HG02852 (cell line): ENCODE measurements around the gene CHSY3.
"Not testable (repeated sequence)": the region's sequence is repeated elsewhere in the genome, so short reads cannot be mapped to it uniquely, and the experiment has no call there.

ENCODE experiments used
- ATAC-seq: cut with Tn5 transposase; IDR thresholded peaks from one replicate; pipeline ENCODE4 v1.9.1; 2021; ENCODE audit warnings: mild to moderate bottlenecking, moderate library complexity; ENCODE audit not compliant: unreplicated experiment

Gene CHSY3

DNA sequence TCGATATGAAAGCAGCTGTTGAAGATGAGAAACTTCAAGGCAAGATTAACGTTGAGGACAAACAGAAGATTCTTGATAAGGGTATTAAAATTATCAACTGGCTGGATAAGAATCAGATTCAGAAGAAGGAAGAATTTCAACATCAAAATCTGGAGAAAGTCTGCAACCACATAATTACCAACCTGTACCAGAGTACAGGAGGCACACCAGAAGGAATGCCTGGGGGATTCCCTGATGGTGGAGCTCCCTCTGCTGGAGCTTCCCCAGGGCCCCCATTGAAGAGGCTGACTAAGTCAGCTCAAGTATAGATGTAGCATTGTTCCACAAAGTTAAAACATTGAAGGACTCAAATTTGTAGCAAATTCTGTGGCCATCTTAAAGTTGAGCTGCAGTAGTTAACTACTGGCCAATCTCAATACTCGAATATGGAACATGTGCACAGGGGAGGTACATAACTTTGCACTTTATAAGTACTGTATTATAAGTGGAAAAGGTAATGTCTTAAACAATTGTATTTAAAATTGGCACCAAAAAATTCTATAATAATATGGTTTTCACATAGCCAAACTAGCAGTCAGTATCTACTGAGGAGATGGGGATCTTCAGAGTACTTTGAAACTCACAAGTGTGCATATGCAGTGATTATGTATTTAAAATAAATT is 237.5 kb downstream of the CHSY3 start:
- peak; percentile 67 for ATAC-seq

DNA sequence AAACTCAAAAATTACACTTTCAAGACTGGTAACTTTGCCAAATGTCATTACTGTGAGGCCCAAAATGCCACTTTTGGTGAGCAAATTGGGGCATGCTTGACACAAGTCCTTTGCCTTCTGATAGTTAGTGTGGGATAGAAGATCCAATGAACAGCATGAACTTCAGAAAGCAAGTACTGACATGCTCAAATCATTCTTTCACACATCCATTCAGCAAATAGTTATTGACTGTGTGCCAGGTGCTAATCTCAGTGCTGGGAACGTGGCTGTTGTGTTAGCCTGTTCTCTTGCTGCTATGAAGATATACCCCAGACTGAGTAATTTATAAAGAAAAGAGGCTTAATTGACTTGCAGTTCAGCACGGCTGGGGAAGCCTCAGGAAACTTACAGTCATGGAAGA is 247.0 kb downstream of the CHSY3 start:
- ATAC-seq, result no peak

DNA sequence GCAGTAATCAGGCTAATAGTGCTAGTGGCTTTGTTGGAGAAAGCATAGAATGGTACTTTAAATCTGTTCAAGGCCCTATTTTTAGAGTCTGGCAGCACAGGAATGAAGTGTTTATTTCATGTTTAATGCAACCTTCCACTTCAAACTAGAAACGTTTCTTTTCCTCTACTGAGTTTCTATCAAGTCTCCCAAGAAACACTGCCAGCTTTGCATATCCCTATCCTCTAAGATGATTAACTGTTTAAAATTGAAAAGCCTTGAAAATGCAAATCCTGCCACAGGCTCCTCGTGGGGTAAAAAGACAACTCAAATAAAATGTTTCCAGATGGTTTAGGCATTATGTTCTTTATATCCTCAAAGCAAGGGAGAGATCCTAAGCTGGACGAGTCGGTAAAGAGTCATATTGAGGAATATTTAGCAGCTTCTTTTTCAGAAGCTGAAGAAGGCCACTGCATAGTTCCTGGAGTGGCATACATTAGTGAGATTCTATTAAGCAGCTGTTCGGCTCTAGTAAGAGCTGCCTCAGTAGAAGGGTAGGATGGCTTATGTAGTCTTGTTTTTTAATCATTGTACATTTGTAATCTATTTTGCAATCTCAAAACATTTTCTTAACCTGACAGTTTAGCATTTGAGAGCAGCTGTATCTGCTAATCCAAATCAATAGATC is 251.2 kb downstream of the CHSY3 start:
- no peak for ATAC-seq

DNA sequence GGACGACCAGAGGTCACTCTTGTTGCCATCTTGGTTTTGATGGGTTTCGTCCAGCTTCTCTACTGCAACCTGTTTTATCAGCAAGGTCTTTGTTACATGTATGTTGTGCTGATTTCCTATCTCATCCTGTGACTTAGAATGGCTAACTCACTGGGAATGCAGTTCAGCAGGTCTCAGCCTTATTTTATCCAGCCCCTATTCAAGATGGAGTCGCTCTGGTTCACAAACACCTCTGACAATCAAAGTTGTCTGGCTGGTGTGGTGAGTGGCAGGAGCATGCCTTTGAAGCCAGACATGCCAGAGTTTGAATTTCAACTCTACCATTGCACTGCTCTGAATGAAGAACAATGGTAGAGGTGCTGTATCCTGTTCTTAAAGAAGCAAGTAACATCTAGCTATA is 253.8 kb downstream of the CHSY3 start:
- no peak for ATAC-seq

DNA sequence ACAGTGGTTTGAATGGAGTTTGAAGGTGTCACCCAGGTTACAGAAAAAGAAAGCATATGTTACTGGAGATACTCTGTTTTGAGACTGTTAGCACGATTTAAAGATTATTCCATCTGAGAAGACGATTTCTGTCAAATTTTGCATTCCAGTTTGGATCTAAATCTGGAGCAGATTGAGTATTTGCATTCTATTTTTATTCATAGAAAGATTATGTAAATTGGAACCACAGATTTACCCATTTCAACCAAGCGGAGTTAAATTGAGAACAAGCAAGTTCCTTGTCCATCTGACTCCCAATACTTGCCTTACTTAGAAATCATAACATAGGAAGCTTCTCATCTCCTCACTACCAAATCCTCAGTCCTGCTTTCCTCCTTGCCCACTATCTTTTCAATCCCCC is 255.7 kb downstream of the CHSY3 start:
- ATAC-seq, result no peak

DNA sequence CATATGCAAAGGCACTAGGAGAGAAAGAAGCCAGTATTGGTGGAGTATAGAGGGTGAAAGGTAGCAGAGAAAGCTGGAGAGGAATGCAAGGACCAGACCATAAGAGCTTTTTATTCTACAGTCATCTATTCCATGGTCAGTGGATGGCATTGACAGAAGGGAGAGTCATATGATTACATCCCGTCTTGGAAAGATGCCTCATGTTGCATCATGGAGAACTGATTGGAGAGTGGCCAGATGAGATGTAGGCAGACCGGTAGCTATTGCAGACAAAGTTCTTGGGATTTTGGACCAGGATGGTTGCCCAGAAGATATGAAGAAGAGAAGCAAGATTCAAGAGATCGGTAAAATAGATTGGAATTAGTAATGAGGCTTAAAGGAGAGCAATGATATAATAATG is 260.7 kb downstream of the CHSY3 start:
- ATAC-seq, result no peak

DNA sequence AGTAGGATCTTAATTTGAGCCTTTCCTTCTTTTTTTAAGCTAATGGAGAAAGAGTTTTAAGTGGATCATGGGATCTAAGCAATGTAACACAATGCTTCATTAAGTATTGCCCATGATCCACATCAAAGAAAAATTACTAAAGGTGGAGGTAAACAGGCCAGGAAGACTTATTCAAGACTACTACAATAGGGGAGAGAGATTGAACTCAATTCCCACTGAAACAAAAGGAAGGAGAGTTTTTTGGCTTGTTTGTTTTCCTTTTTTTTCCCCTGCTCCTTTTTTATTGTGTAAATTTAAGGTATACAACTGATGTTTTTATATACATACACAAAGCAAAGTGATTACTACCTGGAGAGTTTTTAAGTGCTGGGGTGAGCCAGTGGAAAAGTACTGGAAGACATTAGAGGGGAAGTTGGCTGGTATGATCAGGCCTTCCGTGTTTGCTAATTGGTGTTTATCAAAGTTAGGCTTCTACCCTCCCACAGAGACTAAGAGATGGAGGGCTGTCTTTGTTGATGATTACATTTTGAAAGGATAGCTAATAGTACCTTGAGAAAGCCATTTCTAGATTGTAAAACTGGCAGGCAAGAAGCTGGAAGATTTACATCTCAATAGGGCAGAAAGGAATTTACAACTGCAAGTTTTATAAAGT is 262.7 kb downstream of the CHSY3 start:
- ATAC-seq, result no peak

DNA sequence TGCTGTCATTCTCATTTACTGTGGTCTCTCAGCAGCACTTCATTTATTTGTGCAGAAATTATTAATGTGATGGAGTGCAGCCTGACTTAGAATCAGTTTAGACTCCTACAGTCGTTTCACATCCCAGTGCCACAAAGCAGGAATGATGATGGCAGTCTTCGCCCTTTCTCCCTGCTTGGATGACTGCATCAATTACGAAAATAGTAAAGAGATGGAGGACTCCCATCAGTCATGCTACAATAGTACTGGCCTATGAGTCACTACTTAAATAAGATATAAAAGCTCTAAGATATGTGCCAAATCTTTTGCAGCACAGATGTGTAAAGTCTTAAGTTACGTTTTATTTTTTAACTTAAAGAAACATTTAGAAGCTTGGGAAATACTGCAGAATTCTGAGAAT is 263.9 kb downstream of the CHSY3 start:
- ATAC-seq, result no peak

DNA sequence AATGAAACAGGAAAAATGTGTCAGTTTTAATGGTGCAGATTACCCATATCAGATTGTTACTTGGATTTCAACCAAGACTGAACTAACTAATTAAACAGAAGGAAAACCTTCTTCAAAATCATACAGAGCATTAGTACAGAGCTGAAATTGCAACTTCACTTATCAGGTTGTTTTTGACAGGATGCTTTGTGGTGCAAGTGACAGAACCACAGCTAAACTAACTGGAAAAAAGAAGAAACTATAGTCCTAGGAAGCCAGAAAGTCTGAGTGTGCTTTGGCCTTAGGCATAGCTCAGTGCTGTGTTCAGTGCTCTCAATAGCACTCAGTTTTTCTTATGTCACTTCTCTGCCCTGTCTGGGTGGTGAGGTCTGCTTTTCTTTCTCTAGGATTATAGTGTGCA is 267.4 kb downstream of the CHSY3 start:
- no peak for ATAC-seq

DNA sequence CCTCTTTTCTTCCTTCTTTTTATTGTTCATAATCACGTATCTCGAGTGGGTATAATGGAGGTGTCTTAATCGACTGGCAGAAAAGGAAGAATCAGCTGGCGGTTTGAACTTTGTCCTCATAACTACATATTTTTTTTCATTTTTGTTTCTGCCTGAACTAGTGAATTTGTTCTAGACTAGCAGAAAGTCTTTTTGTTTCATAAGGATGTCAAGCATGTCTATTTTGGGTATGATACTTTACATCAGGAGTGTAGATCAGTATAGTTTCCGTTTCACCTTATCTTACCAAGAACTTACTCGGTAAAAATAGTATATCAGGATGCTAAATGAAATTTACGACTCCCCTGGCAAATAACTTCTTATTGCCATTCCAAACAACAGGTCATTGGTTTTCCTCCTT is 278.9 kb downstream of the CHSY3 start:
- ATAC-seq, result no peak

DNA sequence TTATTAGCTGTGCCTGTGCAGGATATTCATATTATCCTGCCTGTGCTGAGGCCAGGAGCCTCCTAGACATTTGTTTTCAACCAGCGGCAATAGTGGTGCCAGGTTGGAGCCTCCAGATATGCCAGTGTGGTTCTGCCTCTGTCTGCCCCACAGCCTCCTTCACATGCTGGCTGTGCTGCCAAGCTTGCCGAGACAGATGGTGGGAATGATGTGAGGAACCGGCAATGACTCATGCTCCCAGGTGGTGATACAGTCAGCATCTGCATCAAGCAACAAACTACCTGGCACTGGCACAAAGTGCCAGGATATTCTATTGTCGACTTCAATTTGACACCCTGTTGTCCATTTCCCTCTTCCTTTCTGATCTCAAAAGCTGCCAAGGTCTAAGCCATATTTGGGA is 285.7 kb downstream of the CHSY3 start:
- ATAC-seq, result no peak

DNA sequence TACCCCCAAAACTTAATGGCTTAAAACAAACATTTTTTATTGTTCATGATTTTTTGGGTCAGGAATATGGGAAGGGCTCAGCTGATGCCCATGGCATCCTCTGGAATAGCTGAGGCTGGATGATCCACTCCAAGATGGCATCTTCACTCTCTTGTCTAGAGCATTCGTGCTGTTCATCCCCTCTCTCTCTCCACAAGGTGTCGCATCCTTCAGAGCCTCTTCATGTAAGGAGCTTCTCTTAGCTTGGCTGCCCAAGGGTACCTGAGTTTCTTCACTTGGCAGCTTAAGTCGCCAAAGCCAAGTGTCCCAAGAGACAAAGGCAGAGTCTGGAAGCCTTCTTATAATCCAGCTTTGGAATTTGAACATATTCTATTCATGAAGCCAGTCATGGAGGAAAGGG is 294.7 kb downstream of the CHSY3 start:
- peak; percentile 81 for ATAC-seq

DNA sequence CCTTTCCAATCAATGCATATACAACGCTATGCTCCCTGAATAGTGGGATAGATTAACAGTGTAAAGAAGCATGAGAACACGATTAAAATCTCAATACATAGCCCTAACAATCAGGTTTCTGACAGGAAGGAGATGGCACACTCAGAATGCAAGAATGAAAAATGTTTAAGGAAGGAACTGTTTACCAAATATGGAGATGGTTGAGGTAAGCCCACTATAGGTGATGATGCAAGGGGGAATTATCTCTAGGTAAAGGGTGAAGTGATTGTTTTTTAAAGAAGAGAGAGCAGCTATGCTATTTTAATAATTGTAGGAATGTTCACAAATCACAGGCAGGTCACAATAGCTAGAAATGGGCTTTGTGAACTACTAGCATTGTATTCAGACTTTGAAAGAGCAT is 302.4 kb downstream of the CHSY3 start:
- ATAC-seq, result no peak

DNA sequence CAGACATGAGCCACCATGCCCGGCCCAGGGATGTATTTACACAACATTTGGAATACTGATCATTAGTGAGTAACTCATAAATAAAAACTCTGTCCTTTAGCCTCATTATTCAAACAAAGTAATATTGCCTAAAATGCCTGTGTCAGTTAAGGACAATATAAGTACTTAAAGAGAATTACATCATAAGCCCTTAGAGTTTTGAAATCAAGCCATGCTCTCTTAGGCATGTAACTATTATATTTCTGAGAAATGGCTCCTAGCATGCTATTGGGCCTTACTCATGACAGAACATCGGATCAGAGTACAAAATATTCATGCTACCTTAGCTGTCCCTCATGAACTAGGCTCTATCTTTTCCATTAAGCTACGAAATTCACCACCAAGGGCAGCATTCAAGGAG is 309.3 kb downstream of the CHSY3 start:
- ATAC-seq, result no peak

DNA sequence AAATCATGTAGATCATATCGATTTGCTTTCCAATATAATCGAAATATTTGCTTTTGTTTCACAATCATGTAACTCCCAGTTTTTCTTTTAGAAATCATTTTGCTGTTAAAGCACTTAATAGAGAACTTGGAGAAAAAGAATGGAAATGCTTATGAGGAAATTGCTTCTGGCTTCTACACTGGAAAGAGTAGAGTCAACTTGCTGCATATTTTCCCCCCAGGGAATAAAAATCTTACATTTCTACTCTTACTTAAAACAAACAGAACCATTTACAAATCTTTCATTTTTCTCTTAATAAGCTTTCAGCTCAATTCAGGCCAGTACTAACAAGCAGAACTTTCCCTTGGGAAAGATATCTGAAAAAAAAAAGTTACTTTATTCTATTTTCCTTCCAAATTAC is 312.0 kb downstream of the CHSY3 start:
- ATAC-seq, result no peak

DNA sequence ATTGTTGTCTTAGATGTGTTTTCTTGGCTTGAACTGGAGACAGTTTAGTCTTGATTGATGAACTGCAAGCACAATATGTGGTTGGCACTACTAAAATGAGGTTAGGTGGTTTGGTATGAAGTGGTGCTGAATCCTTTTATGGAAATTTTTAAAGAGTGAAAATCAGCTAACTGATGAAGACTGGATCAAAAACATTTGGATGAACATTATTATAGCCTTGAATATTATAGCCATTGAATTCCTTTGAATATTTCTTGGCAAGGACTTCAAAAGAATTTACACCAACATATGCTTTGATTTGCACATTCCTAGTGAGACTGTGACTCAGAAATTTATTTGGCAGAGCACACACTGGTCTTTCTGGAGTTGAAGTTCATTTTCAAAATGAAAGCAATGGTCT is 318.3 kb downstream of the CHSY3 start:
- ATAC-seq, result no peak

DNA sequence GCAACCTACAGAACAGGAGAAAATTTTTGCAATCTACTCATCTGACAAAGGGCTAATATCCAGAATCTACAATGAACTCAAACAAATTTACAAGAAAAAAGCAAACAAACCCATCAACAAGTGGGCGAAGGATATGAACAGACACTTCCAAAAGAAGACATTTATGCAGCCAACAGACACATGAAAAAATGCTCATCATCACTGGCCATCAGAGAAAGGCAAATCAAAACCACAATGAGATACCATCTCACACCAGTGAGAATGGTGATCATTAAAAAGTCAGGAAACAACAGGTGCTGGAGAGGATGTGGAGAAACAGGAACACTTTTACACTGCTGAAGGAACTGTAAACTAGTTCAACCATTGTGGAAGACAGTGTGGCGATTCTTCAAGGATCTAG is 322.3 kb downstream of the CHSY3 start:
- ATAC-seq, result not testable (repeated sequence)

DNA sequence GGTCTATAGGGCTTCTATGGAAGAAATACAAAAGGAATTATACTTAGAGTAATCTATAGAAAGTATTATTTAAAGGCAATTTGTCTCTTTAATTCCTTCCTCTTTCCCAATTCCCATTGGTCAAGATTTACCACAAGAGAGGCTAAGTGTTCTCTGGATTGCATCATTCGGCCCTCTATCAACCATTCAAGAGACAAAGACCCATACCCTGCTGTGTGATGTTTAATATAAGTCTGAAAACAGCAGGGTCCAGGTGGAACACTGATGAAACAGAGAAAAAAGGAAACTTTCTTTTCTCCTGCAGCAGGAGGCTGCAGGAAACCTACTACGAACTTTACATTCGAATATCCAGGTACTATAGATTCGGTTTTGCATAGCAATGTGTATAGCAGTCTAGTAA is 323.4 kb downstream of the CHSY3 start:
- no peak for ATAC-seq

DNA sequence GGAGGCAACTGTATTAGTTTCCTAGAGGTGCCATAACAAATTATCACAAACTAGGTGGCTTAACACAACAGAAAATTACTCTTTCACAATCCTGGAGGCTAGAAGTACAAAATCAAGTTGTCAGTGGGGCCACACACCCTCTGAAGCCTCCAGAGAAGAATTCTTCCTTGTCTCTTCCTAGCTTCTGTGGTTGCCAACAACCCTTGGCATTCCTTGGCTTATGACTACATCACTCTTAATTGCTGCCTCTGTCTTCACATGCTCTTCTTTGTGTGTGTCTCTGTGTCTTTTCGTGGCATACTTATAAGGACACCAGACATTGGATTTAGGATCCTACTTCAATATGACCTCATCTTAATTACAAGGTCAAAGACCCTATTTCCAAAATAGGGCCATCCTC is 327.5 kb downstream of the CHSY3 start:
- ATAC-seq, result no peak

DNA sequence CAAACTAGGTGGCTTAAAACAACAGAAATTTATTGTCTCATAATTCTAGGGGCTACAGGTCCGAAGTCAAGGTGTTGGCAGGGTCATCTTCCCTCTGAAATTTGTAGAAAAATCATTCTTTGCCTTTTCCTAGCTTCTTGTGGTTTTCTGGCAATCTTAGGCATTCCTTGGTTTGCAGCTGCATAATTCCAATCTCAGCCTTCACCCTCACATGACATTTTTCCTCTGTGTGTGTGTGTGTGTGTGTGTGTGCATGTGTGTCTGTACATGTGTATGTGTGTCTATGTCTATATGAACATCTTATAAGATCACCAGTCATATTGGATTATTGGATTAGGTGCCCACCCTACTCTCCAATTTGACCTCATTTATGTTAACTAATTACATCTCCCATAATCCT is 330.6 kb downstream of the CHSY3 start:
- ATAC-seq, result no peak
